Measurements from ENCODE around the gene VANGL2. TPM values are rescaled to one million over a fixed set of nuclear protein-coding genes. Genes with fewer than 3 reads are reported as not detected.
A peak's percentile ranks its signal among the peaks of the same experiment; 100 is the strongest.

VANGL2 gene
- total and polyA plus RNA-seq, 2 of the 8 experiments (the other 6 are each of a cell fraction or from before 2014, with no cell fraction given), result 62.5 to 118 TPM

DNA sequence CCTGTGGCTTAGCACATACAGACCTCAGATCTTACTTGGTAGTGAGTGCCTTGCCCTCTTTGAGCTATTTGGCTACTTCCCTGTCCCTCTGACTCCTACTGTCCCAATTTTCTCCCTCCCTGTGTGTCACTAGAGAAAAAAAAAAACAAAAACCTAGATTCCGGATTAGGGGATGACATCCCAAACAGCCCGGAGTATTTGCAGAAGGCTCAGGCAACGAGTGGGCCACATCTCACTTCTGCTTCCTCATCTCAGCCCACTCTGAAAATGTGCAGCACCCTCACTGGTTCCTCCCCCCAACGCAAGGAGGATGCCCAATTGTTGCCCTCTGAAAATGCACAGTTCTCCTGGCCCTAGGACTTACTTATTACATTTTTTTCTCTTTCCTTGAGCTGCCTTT, 28.6 kb upstream of the VANGL2 start:
- H3K9me3 ChIP-seq (ENCODE audit: insufficient read depth in 2 of 2, low read depth in 1 of 2, low read length in 1 of 2), result no peaks in the 10 kb centered on the region
- no peak overlapping the region; the same call in 1 of the 2 replicates for H2AK5ac ChIP-seq (ENCODE audit: low read depth, low read length)
- FAIRE-seq (no peak), DNase-seq (ENCODE audit: low read depth in 1 of 2, low spot score in 2 of 2) (no peak)
- TF ChIP-seq SP1 (IDR thresholded peaks at IDR 0.05; ENCODE audit: low read depth, low read length) (no peak), NANOG (IDR thresholded peaks at IDR 0.05; ENCODE audit: insufficient read depth, low read depth, low read length, poor library complexity, severe bottlenecking) (no peak), CREB1 (IDR thresholded peaks at IDR 0.05) (no peak)
- TF ChIP-seq, protein P1, sequence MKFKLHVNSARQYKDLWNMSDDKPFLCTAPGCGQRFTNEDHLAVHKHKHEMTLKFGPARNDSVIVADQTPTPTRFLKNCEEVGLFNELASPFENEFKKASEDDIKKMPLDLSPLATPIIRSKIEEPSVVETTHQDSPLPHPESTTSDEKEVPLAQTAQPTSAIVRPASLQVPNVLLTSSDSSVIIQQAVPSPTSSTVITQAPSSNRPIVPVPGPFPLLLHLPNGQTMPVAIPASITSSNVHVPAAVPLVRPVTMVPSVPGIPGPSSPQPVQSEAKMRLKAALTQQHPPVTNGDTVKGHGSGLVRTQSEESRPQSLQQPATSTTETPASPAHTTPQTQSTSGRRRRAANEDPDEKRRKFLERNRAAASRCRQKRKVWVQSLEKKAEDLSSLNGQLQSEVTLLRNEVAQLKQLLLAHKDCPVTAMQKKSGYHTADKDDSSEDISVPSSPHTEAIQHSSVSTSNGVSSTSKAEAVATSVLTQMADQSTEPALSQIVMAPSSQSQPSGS (IDR thresholded peaks at IDR 0.05; ENCODE audit: low read length), result no peak
- TF ChIP-seq, protein P2, sequence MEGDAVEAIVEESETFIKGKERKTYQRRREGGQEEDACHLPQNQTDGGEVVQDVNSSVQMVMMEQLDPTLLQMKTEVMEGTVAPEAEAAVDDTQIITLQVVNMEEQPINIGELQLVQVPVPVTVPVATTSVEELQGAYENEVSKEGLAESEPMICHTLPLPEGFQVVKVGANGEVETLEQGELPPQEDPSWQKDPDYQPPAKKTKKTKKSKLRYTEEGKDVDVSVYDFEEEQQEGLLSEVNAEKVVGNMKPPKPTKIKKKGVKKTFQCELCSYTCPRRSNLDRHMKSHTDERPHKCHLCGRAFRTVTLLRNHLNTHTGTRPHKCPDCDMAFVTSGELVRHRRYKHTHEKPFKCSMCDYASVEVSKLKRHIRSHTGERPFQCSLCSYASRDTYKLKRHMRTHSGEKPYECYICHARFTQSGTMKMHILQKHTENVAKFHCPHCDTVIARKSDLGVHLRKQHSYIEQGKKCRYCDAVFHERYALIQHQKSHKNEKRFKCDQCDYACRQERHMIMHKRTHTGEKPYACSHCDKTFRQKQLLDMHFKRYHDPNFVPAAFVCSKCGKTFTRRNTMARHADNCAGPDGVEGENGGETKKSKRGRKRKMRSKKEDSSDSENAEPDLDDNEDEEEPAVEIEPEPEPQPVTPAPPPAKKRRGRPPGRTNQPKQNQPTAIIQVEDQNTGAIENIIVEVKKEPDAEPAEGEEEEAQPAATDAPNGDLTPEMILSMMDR (IDR thresholded peaks at IDR 0.05; ENCODE audit: control extremely low read depth in 1 of 3, insufficient read depth in 1 of 3, low read depth in 1 of 3, low read length in 3 of 3), result no peak
- H4K20me1 ChIP-seq (replicated peaks in 1 of 2; ENCODE audit: control insufficient read depth in 1 of 2, insufficient read depth in 2 of 2, low read length in 2 of 2), result no peaks in the 10 kb centered on the region
- H2AFZ ChIP-seq (ENCODE audit: low read length), result no peak overlapping the region
- no peak overlapping the region for H4K5ac ChIP-seq (ENCODE audit: insufficient read length, low read depth, low read length)
- 0 out of 2 replicates have a peak overlapping the region, but pooled peaks have one; percentile 33 for H2BK12ac ChIP-seq (ENCODE audit: low read depth, low read length)
- no peak overlapping the region for H2BK20ac ChIP-seq (ENCODE audit: low read length)
- no peak overlapping the region for H4K8ac ChIP-seq (ENCODE audit: extremely low read depth, insufficient read depth, low read length)
- H3K23me2 ChIP-seq (ENCODE audit: low read depth, low read length), result 0 out of 2 replicates have a peak, but pooled peaks cover 2% of the 10 kb centered on the region
- ChIA-PET CTCF (ENCODE audit: partially characterized antibody) (interaction anchor here (0.6 to 15.1 kb wide), 6 partner anchors 16 to 414 kb away, joined by 3 to 683 read pairs (median 8); partner anchors contain the start of genes NCSTN, NHLH1 and VANGL2), POLR2A (ENCODE audit: partially characterized antibody) (interaction anchor here (1.1 to 11.6 kb wide), 4 partner anchors 13 to 127 kb away, joined by 3 to 244 read pairs (median 4); partner anchors contain the start of gene NHLH1)
- no peak overlapping the region for H3K56ac ChIP-seq (replicated peaks; ENCODE audit: insufficient read length, low read depth, low read length)
- H4K91ac ChIP-seq (replicated peaks; ENCODE audit: insufficient read length, low read length), result no peak overlapping the region
- H3K23ac ChIP-seq (ENCODE audit: insufficient read length), result no peak overlapping the region
- no peak overlapping the region for H3K4me2 ChIP-seq (ENCODE audit: insufficient read depth in 1 of 2, low read depth in 2 of 2, low read length in 2 of 2)
- H3K4me3 ChIP-seq (ENCODE audit: extremely low read depth in 1 of 4, insufficient read depth in 2 of 4, low read depth in 3 of 4, low read length in 4 of 4), result no peak overlapping the region
- H2BK120ac ChIP-seq (replicated peaks; ENCODE audit: low read depth, low read length), result no peak overlapping the region
- no peaks in the 10 kb centered on the region for H3K79me2 ChIP-seq (ENCODE audit: control insufficient read depth in 1 of 2, insufficient read depth in 2 of 2, low read length in 2 of 2)
- no peak overlapping the region for H3K9ac ChIP-seq (replicated peaks in 1 of 4; ENCODE audit: extremely low read depth in 1 of 4, low read depth in 3 of 4, low read length in 3 of 4)
- no peaks in the 10 kb centered on the region for H3K27me3 ChIP-seq (replicated peaks in 1 of 4; ENCODE audit: control insufficient read depth in 3 of 4, extremely low read depth in 1 of 4, insufficient read depth in 3 of 4, low read length in 3 of 4)
- H3K4me1 ChIP-seq (replicated peaks in 1 of 4; ENCODE audit: control insufficient read depth in 3 of 4, insufficient read depth in 4 of 4, low read length in 3 of 4), result peaks cover 8 to 21% (median 18%) of the 10 kb centered on the region in 4 experiments
- H3K79me1 ChIP-seq (ENCODE audit: low read depth, low read length), result no peaks in the 10 kb centered on the region
- 79% methylated on average over 4 of the region's 4 CpGs; no CpG with 5 or more reads in 1 of the 2 experiments for WGBS, 2 experiments (ENCODE audit: extremely low coverage in 1 of 2, insufficient coverage in 1 of 2, insufficient read length in 1 of 2, insufficient replicate concordance in 2 of 2, low coverage in 1 of 2, low lambda C conversion rate in 2 of 2, missing lambda C conversion rate in 1 of 2)
- no peak overlapping the region for H3K27ac ChIP-seq (ENCODE audit: low read depth, low read length)
- no peak overlapping the region for H3K18ac ChIP-seq (ENCODE audit: extremely low read depth, low read length)
- no peak overlapping the region for H3K4ac ChIP-seq (replicated peaks; ENCODE audit: insufficient read length, low read depth, low read length)
- H2BK5ac ChIP-seq (ENCODE audit: low read depth, low read length), result no peak overlapping the region
- no peaks in the 10 kb centered on the region for H3K36me3 ChIP-seq (ENCODE audit: control insufficient read depth in 2 of 4, insufficient read depth in 4 of 4, low read length in 3 of 4)
- H3K14ac ChIP-seq (ENCODE audit: insufficient read length), result no peak overlapping the region
- H2BK15ac ChIP-seq (ENCODE audit: low read length), result no peak overlapping the region
